ENCODE measurements around the gene EXOC6B. TPM values are rescaled to one million over a fixed set of nuclear protein-coding genes. Genes with fewer than 3 reads are reported as not detected.

EXOC6B gene
- total and polyA plus RNA-seq, 2 of the 8 experiments (the other 6 are each of a cell fraction or from before 2014, with no cell fraction given): 13.5 to 33.0 TPM

DNA sequence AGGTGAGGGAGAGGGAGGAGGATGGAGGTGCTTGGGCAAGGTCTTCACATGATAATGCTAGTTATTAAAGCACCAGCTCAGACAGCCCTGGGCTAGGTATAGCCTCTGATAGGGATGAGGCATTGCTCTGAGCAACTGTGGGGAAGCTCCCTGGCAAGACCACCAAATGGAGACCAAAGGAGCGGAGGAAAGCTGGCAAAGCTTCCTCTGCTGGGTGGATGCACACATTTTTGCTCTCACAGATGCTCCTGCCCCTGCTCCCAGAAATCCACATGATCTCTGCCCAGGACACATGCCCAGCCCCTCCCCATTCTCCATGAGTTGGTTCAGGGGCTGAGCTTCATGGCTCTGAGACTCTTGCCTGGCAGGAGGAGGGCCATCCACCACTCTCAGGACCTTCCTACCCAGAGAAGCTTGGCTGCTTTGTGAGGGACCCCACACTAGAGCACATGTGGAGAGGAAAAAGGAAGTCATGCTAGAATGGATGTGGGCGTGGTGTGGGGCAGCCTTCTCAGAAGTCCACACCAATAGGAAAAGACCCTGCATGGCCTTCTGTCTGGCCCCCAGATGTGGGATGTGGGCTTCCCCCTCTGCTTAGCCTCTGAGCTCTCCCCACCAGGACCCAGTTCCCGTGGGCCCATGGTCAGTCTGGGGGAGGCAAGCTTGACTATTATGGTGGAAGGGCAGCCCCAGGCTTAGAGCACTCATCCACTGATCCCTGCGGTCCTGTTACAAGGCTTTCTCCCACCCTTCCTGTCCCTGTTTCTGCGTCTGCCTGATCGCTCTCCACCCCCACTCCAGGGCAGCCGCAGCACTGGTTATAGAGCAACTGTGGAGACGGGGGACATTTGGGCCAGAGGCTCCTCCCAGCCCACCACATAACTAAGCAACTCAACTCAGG is 667.7 kb downstream of the EXOC6B start (continued):
- TF ChIP-seq, protein P1, sequence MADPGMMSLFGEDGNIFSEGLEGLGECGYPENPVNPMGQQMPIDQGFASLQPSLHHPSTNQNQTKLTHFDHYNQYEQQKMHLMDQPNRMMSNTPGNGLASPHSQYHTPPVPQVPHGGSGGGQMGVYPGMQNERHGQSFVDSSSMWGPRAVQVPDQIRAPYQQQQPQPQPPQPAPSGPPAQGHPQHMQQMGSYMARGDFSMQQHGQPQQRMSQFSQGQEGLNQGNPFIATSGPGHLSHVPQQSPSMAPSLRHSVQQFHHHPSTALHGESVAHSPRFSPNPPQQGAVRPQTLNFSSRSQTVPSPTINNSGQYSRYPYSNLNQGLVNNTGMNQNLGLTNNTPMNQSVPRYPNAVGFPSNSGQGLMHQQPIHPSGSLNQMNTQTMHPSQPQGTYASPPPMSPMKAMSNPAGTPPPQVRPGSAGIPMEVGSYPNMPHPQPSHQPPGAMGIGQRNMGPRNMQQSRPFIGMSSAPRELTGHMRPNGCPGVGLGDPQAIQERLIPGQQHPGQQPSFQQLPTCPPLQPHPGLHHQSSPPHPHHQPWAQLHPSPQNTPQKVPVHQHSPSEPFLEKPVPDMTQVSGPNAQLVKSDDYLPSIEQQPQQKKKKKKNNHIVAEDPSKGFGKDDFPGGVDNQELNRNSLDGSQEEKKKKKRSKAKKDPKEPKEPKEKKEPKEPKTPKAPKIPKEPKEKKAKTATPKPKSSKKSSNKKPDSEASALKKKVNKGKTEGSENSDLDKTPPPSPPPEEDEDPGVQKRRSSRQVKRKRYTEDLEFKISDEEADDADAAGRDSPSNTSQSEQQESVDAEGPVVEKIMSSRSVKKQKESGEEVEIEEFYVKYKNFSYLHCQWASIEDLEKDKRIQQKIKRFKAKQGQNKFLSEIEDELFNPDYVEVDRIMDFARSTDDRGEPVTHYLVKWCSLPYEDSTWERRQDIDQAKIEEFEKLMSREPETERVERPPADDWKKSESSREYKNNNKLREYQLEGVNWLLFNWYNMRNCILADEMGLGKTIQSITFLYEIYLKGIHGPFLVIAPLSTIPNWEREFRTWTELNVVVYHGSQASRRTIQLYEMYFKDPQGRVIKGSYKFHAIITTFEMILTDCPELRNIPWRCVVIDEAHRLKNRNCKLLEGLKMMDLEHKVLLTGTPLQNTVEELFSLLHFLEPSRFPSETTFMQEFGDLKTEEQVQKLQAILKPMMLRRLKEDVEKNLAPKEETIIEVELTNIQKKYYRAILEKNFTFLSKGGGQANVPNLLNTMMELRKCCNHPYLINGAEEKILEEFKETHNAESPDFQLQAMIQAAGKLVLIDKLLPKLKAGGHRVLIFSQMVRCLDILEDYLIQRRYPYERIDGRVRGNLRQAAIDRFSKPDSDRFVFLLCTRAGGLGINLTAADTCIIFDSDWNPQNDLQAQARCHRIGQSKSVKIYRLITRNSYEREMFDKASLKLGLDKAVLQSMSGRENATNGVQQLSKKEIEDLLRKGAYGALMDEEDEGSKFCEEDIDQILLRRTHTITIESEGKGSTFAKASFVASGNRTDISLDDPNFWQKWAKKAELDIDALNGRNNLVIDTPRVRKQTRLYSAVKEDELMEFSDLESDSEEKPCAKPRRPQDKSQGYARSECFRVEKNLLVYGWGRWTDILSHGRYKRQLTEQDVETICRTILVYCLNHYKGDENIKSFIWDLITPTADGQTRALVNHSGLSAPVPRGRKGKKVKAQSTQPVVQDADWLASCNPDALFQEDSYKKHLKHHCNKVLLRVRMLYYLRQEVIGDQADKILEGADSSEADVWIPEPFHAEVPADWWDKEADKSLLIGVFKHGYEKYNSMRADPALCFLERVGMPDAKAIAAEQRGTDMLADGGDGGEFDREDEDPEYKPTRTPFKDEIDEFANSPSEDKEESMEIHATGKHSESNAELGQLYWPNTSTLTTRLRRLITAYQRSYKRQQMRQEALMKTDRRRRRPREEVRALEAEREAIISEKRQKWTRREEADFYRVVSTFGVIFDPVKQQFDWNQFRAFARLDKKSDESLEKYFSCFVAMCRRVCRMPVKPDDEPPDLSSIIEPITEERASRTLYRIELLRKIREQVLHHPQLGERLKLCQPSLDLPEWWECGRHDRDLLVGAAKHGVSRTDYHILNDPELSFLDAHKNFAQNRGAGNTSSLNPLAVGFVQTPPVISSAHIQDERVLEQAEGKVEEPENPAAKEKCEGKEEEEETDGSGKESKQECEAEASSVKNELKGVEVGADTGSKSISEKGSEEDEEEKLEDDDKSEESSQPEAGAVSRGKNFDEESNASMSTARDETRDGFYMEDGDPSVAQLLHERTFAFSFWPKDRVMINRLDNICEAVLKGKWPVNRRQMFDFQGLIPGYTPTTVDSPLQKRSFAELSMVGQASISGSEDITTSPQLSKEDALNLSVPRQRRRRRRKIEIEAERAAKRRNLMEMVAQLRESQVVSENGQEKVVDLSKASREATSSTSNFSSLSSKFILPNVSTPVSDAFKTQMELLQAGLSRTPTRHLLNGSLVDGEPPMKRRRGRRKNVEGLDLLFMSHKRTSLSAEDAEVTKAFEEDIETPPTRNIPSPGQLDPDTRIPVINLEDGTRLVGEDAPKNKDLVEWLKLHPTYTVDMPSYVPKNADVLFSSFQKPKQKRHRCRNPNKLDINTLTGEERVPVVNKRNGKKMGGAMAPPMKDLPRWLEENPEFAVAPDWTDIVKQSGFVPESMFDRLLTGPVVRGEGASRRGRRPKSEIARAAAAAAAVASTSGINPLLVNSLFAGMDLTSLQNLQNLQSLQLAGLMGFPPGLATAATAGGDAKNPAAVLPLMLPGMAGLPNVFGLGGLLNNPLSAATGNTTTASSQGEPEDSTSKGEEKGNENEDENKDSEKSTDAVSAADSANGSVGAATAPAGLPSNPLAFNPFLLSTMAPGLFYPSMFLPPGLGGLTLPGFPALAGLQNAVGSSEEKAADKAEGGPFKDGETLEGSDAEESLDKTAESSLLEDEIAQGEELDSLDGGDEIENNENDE (IDR thresholded peaks at IDR 0.05; ENCODE audit: insufficient replicate concordance, low read length): no peak
- TF ChIP-seq, protein P2, sequence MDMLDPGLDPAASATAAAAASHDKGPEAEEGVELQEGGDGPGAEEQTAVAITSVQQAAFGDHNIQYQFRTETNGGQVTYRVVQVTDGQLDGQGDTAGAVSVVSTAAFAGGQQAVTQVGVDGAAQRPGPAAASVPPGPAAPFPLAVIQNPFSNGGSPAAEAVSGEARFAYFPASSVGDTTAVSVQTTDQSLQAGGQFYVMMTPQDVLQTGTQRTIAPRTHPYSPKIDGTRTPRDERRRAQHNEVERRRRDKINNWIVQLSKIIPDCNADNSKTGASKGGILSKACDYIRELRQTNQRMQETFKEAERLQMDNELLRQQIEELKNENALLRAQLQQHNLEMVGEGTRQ (IDR thresholded peaks at IDR 0.05; ENCODE audit: low read length): no peak
- no peak for TF ChIP-seq SAP30 (IDR thresholded peaks at IDR 0.05; ENCODE audit: insufficient read depth, insufficient replicate concordance, low read length)
- TF ChIP-seq ATF3 (IDR thresholded peaks at IDR 0.05; ENCODE audit: insufficient read depth, low read depth, low read length): no peak
- no peak for TF ChIP-seq MAFK (IDR thresholded peaks at IDR 0.05; ENCODE audit: low read depth, low read length)
- TF ChIP-seq CEBPB (IDR thresholded peaks at IDR 0.05; ENCODE audit: low read depth, low read length): no peak
- no peak for TF ChIP-seq SIX5 (IDR thresholded peaks at IDR 0.05; ENCODE audit: low read depth, low read length)
- TF ChIP-seq FOSL1 (IDR thresholded peaks at IDR 0.05; ENCODE audit: insufficient read depth, low read depth, low read length): no peak
